HFF-Myc (cell line): ENCODE data around the gene CLHC1.
"Not testable (repeated sequence)": the region's sequence is repeated elsewhere in the genome, so short reads cannot be mapped to it uniquely, and the experiment has no call there.

ENCODE experiments used
- DNase-seq: peaks from one replicate; pipeline ENCODE4 v3.0.0-alpha.2; 2011; ENCODE audit warnings: low read depth; ENCODE audit errors: extremely low read depth
- H3K4me3 ChIP-seq: replicated peaks from 2 replicates; pipeline ENCODE4 v1.5.1; 2011; ENCODE audit warnings: low read depth, mild to moderate bottlenecking, control low read depth, low read length
- CTCF ChIP-seq: IDR thresholded peaks from 2 replicates; pipeline ENCODE4 v1.5.1; 2012; ENCODE audit warnings: mild to moderate bottlenecking, low read depth, low read length, control low read depth; ENCODE audit errors: missing control alignments

Gene CLHC1

DNA sequence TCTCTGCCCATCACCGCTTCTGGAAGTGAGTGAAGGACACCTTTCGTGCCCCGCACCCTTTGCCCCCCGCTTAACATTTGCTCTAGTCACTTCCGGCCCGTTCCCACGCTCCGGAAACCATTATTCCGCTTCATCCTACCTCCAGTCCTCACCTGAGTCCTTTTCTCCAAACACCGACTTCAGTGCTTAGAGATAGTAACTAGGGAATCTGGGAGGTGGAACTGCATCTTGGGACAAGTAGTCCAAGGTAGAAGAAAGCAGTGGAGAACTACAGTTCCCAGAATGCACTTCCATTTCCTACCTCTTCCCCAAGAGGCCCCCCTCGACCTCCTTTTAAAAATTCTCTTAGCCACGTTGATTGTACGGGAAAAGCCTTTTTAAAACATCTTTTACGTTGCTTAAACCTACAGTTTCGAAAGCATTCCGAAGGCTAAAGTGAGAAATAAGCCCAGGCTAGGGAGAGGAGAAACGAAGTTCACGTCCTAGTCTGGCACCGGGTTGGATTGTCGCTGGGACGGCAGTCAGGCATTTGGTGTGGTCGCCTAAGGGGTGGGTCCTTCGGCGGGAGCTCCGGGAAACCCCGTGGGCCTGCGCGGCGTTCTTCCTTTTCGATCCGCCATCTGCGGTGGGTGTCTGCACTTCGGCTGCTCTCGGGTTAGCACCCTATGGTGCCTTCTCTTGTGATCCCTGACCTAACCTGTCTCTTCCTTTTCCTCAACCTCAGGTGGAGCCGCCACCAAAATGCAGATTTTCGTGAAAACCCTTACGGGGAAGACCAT, at the start of gene CLHC1, which contains the start of gene RPS27A:
Gene CLHC1 (minus strand): TSS at position 210 of the 779 bp plus-strand sequence. CDS start 9,882 bp downstream, outside the sequence.
Gene RPS27A (plus strand): TSS at position 605 of the 779 bp plus-strand sequence. CDS start 137 bp downstream, at position 742.
- H3K4me3 ChIP-seq = peak within 1 kb of the TSS; percentile 86
- TF ChIP-seq CTCF = no peak
- DNase-seq = peak; percentile 97

- not testable (repeated sequence) for DNase-seq, H3K4me3 ChIP-seq
These were observed 48.9 kb upstream of the CLHC1 start for GRCh38 chr2:55280851-55281546.

DNA sequence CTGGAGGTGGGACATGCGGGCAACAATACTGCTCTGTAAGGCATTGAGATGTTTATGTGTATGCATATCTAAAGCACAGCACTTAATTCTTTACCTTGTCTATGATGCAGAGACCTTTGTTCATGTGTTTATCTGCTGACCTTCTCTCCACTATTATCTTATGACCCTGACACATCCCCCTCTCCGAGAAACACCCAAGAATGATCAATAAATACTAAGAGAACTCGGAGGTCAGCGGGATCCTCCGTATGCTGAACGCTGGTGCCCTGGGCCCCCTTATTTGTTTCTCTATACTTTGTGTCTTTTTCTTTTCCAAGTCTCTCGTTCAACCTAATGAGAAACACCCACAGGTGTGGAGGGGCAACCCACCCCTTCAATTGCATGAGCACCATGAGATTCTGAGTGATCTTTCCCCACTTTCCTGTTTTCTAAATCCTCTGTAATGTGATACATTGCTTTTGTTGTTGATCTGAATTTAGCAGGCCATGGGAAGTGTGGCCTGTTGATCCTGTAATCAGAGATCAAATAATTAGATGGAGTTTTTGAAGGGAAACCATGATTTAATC, 47.8 kb upstream of the CLHC1 start:
- H3K4me3 ChIP-seq, DNase-seq: not testable (repeated sequence)

DNA sequence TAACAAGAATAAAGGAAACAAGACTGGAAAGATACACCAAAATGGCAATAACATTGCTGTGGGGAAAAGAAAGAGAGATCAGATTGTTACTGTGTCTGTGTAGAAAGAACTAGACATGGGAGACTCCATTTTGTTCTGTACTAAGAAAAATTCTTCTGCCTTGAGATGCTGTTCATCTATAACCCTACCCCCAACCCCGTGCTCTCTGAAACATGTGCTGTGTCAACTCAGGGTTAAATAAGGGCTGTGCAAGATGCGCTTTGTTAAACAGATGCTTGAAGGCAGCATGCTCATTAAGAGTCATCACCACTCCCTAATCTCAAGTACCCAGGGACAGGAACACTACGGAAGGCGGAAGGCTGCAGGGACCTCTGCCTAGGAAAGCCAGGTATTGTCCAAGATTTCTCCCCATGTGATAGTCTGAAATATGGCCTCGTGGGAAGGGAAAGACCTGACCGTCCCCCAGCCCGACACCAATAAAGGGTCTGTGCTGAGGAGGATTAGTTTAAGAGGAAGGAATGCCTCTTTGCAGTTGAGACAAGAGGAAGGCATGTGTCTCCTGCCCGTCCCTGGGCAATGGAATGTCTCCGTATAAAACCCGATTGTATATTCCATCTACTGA, 47.2 kb upstream of the CLHC1 start:
- H3K4me3 ChIP-seq, DNase-seq: not testable (repeated sequence)

DNA sequence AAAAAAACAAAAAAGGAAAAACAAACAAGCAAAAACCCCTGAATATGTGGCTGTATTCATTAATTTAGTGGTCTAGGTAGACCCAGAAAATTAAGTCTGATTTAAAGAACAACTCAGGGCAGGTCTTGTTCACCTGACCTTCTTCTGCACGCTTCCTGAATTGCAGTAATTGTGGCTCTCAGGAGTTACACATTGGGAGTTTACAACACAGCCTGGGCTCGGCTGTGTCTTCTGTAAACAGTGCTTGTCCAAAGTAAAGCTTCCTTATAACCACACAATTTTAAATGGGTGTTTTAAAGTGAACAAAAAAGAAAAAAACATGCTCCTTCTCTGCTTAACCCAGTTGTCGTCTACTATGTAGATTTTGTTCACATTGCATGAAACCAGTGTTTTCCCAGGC, 45.2 kb upstream of the CLHC1 start:
- no peak overlapping the region for H3K4me3 ChIP-seq
- TF ChIP-seq CTCF = no peak
- DNase-seq = no peak

DNA sequence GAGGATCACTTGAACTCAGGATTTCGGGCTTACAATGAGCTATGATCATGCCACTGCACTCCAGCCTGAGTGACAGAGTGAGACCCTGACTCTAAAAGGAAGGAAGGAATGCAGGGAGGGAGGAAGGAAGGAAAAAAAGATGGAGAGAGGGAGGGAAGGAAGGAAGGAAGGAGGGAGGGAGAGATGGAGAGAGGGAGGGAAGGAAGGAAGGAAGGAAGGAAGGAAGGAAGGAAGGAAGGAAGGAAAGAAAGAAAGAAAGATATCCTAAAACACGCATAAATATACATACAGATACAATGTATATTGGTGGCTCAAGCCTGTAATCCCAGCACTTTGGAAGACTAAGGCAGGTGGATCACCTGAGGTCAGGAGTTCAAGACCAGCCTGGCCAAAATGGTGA, 42.3 kb upstream of the CLHC1 start:
- not testable (repeated sequence) for H3K4me3 ChIP-seq, DNase-seq

GRCh38 chr2:55269645-55269990, 37.5 kb upstream of the CLHC1 start:
- H3K4me3 ChIP-seq = peak overlapping the region; percentile 78
- DNase-seq = no peak
- TF ChIP-seq CTCF = no peak

- peak within 1 kb of the TSS; percentile 78 for H3K4me3 ChIP-seq
- DNase-seq = peak; percentile 78
- TF ChIP-seq CTCF = no peak
These were observed 37.0 kb upstream of the CLHC1 start, which contains the start of gene MTIF2 for GRCh38 chr2:55268907-55269644. Gene MTIF2 (minus strand): TSS chr2:55269231. CDS start chr2:55263858, 5,373 bp downstream.
